Astrocyte (in vitro differentiated cells and primary cell): ENCODE measurements around the gene GMDS. TPM values are rescaled to one million over a fixed set of nuclear protein-coding genes. Genes with fewer than 3 reads are reported as not detected.

ENCODE experiments used
- DNase-seq: peaks from one replicate; pipeline ENCODE4 v3.0.0-alpha.2; 2010; ENCODE audit warnings: low read depth
- FAIRE-seq: peaks from 2 replicates; lab custom pipeline; 2011; peaks lifted over from hg19 to GRCh38; lab: Jason Lieb, UNC
- H2AFZ ChIP-seq: 2 replicates; pipeline ENCODE4 v1.6.0; 2012; ENCODE audit warnings: low read depth, low read length, inconsistent platforms
- H3K27ac ChIP-seq: 2 replicates; pipeline ENCODE4 v1.5.1; 2011; ENCODE audit warnings: low read depth, low read length, inconsistent platforms
- H3K27me3 ChIP-seq: 2 replicates; pipeline ENCODE4 v1.6.0; 2011; ENCODE audit warnings: low read length, inconsistent platforms; ENCODE audit not compliant: insufficient read depth
- H3K36me3 ChIP-seq: 2 replicates; pipeline ENCODE4 v1.5.1; 2011; ENCODE audit warnings: low read length, inconsistent platforms; ENCODE audit not compliant: insufficient read depth
- H3K4me1 ChIP-seq: 2 replicates; pipeline ENCODE4 v1.5.1; 2011; ENCODE audit warnings: low read length, inconsistent platforms; ENCODE audit not compliant: insufficient read depth
- H3K4me2 ChIP-seq: 2 replicates; pipeline ENCODE4 v1.6.0; 2012; ENCODE audit warnings: low read length, inconsistent platforms
- H3K4me3 ChIP-seq: 2 replicates; pipeline ENCODE4 v1.5.1; 2011; ENCODE audit warnings: low read depth, mild to moderate bottlenecking, low read length, inconsistent platforms; ENCODE audit not compliant: insufficient read depth
- H3K79me2 ChIP-seq: 2 replicates; pipeline ENCODE4 v1.6.0; 2012; ENCODE audit warnings: mild to moderate bottlenecking, low read length, inconsistent platforms; ENCODE audit not compliant: insufficient read depth
- H3K9ac ChIP-seq: 2 replicates; pipeline ENCODE4 v1.6.0; 2012; ENCODE audit warnings: mild to moderate bottlenecking, low read length, inconsistent platforms
- H3K9me3 ChIP-seq: 2 replicates; pipeline ENCODE4 v1.5.1; 2012; ENCODE audit warnings: low read depth, mild to moderate bottlenecking, low read length, inconsistent platforms; ENCODE audit not compliant: insufficient read depth
- H4K20me1 ChIP-seq: 2 replicates; pipeline ENCODE4 v1.6.0; 2012; ENCODE audit warnings: low read length, inconsistent platforms; ENCODE audit not compliant: insufficient read depth
- H3K27ac Mint-ChIP-seq: one replicate; pipeline ENCODE4 v1.8.0; 2021; ENCODE audit warnings: mild to moderate bottlenecking, mixed read lengths; ENCODE audit not compliant: unreplicated experiment
- H3K27me3 Mint-ChIP-seq: one replicate; pipeline ENCODE4 v1.8.0; 2021; ENCODE audit warnings: low read depth, mixed read lengths; ENCODE audit not compliant: unreplicated experiment
- H3K36me3 Mint-ChIP-seq: one replicate; pipeline ENCODE4 v1.8.0; 2021; ENCODE audit warnings: low read depth, mixed read lengths; ENCODE audit not compliant: unreplicated experiment
- H3K4me1 Mint-ChIP-seq: one replicate; pipeline ENCODE4 v1.8.0; 2021; ENCODE audit warnings: low read depth, mixed read lengths; ENCODE audit not compliant: unreplicated experiment
- H3K4me3 Mint-ChIP-seq: one replicate; pipeline ENCODE4 v1.8.0; 2021; ENCODE audit warnings: mild to moderate bottlenecking, moderate library complexity, mixed read lengths; ENCODE audit not compliant: unreplicated experiment
- H3K9me3 Mint-ChIP-seq: one replicate; pipeline ENCODE4 v1.8.0; 2021; ENCODE audit warnings: mild to moderate bottlenecking, mixed read lengths; ENCODE audit not compliant: unreplicated experiment
- CTCF ChIP-seq: IDR thresholded peaks from 2 replicates; pipeline ENCODE4 v1.5.1; 2011; ENCODE audit warnings: low read depth, mild to moderate bottlenecking, inconsistent platforms, low read length, moderate library complexity; ENCODE audit not compliant: insufficient read depth
- EZH2 ChIP-seq: IDR thresholded peaks from 2 replicates; pipeline ENCODE4 v1.6.1; 2012; ENCODE audit warnings: mild to moderate bottlenecking, low read length, inconsistent platforms; ENCODE audit not compliant: insufficient read depth
- total RNA-seq: library from RNA; stranded (reverse); gene quantifications from 2 replicates; pipeline ENCODE4 v1.2.1, GENCODE V29; 2021

The GMDS gene
- total RNA-seq, 1 donor from 2014 or later, result 9.4 TPM

GRCh38 chr6:2133716-2134310, 111.6 kb downstream of the GMDS start:
- H3K4me3 Mint-ChIP-seq, result no peak overlapping the region
- TF ChIP-seq EZH2, result no peak
- TF ChIP-seq CTCF, result no peak
- FAIRE-seq, result no peak
- Histone ChIP-seq H3K4me3 (no peak overlapping the region), H3K9me3 (no peaks in the 10 kb centered on the region), H3K36me3 (no peaks in the 10 kb centered on the region), H4K20me1 (peaks cover 4% of the 10 kb centered on the region), H3K4me2 (no peak overlapping the region), H3K4me1 (no peaks in the 10 kb centered on the region), H3K79me2 (no peaks in the 10 kb centered on the region), H2AFZ (no peak overlapping the region), H3K27me3 (no peaks in the 10 kb centered on the region), H3K9ac (no peak overlapping the region), H3K27ac (no peak overlapping the region)
- no peak for DNase-seq
- H3K27me3 Mint-ChIP-seq, result no peaks in the 10 kb centered on the region
- H3K27ac Mint-ChIP-seq, result no peak overlapping the region
- H3K36me3 Mint-ChIP-seq, result no peaks in the 10 kb centered on the region
- H3K4me1 Mint-ChIP-seq, result no peaks in the 10 kb centered on the region
- H3K9me3 Mint-ChIP-seq, result no peaks in the 10 kb centered on the region

- Mint-ChIP-seq H3K27ac (no peak overlapping the region), H3K36me3 (no peaks in the 10 kb centered on the region), H3K9me3 (no peaks in the 10 kb centered on the region), H3K4me3 (no peak overlapping the region), H3K4me1 (no peaks in the 10 kb centered on the region), H3K27me3 (no peaks in the 10 kb centered on the region)
- no peak for TF ChIP-seq EZH2
- TF ChIP-seq CTCF, result no peak
- H3K4me3 ChIP-seq, result no peak overlapping the region
- no peaks in the 10 kb centered on the region for H3K36me3 ChIP-seq
- no peak overlapping the region for H3K27ac ChIP-seq
- H3K4me1 ChIP-seq, result no peaks in the 10 kb centered on the region
- no peaks in the 10 kb centered on the region for H3K79me2 ChIP-seq
- H3K4me2 ChIP-seq, result no peak overlapping the region
- H3K27me3 ChIP-seq, result no peaks in the 10 kb centered on the region
- H3K9ac ChIP-seq, result no peak overlapping the region
- H3K9me3 ChIP-seq, result no peaks in the 10 kb centered on the region
- H2AFZ ChIP-seq, result no peak overlapping the region
- no peak for DNase-seq
- no peak for FAIRE-seq
- peaks cover 4% of the 10 kb centered on the region for H4K20me1 ChIP-seq
These were observed 112.5 kb downstream of the GMDS start for GRCh38 chr6:2132916-2133315.

- Histone ChIP-seq H3K4me2 (no peak overlapping the region), H3K27ac (no peak overlapping the region), H3K36me3 (no peaks in the 10 kb centered on the region), H3K79me2 (no peaks in the 10 kb centered on the region), H3K9me3 (no peaks in the 10 kb centered on the region), H3K27me3 (no peaks in the 10 kb centered on the region), H3K4me1 (no peaks in the 10 kb centered on the region), H4K20me1 (peaks cover 4% of the 10 kb centered on the region), H3K9ac (no peak overlapping the region), H3K4me3 (no peak overlapping the region), H2AFZ (no peak overlapping the region)
- no peaks in the 10 kb centered on the region for H3K27me3 Mint-ChIP-seq
- H3K36me3 Mint-ChIP-seq, result no peaks in the 10 kb centered on the region
- H3K4me3 Mint-ChIP-seq, result no peak overlapping the region
- no peaks in the 10 kb centered on the region for H3K4me1 Mint-ChIP-seq
- DNase-seq (peak; percentile 26), FAIRE-seq (no peak)
- H3K27ac Mint-ChIP-seq, result no peak overlapping the region
- TF ChIP-seq CTCF (no peak), EZH2 (no peak)
- no peaks in the 10 kb centered on the region for H3K9me3 Mint-ChIP-seq
These were observed 113.0 kb downstream of the GMDS start for GRCh38 chr6:2132416-2132815.
